ENCODE data around the gene RHBDD1.

Gene RHBDD1

DNA sequence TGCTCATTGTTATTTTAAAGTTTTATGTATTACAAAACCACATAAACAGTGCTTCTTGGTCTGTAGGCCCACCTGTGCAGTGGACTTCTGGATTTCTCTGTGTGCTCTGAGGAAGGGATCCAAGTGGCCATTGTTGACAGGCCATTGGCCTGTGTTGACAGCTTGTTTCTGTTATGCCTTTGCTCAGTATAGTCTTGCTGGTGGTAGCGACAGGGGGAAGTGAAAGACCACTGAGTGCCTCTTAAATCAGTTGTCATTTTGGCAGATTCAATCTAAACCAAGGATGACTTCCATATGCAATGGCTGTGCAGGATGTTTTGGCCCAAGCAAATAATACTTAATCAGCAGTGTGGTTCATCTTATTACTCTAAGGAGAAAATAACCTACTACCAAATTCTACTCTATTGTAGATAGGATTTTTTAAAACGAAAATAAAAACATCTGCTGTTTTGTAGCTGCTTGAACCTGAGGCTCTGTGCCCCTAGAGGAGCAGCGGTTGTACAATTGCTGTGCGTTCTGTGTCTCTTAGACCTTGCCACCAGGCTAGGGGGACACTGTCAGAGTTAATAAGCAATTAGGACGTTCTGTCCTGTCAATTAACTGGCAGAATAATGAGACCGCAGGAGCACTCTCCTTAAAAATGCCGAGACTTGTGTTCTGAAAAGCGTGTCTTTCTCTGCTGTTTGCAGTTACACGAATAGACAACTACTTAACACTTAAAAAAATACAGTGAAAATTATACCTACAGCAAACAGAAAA, 108.2 kb downstream of the RHBDD1 start:
- no peak for DNase-seq

DNA sequence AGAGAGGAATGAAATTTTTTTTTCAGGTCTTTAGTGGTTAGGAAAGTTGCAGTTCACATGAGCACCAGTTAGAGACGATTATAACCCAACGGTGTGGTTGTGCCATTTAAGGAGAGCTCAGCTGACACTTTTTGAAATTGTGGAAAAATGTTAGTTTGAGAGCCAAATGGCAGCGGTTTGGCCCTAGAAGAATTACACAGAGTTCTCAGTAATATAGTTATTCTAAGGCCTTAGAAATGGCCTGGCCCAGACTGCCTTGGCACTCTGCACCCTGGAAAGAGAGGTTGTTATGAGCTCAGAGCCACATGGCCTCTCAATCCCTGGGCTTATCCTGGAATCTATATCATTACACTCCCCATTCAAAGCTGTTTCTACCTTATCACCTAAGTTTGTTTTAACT, 117.4 kb downstream of the RHBDD1 start:
- no peak for DNase-seq

DNA sequence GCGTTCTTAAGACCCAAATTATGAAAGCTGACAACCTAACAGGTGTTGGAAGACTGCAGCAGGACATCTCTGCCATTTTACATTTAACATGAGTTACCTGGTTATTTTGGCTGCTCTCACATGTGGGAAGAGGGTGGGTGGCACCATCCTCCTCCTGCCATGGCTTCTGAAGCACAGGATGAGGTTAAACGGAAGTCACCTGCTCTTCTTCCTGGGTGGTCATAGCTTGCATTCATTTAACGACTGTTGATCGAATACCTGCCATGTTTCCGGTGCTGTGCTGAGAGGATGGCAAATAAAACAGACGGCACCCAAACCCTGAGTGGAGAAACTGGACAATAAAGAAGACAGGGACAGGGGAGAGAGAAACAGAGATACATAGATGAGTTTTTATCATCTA, 118.0 kb downstream of the RHBDD1 start:
- DNase-seq = no peak

DNA sequence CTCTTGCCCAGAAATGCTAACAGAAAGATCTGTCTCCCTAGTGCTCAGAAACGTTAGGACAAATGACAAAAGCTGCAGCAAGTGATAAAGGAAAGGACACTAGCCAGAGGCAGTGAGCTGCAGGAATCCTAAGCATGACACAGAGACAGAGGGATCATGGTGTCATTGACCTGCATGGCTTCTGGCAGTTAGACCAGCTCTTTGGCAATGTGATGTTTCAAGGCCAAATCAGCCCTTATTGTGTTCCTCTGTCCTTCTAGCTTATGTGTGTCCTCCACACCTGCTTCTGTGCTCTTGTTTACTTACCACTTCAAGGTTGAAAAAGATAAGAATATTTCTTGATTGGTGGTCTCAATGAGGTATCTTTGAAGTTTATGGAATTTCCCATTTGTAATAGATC, 120.8 kb downstream of the RHBDD1 start:
- no peak for DNase-seq

DNA sequence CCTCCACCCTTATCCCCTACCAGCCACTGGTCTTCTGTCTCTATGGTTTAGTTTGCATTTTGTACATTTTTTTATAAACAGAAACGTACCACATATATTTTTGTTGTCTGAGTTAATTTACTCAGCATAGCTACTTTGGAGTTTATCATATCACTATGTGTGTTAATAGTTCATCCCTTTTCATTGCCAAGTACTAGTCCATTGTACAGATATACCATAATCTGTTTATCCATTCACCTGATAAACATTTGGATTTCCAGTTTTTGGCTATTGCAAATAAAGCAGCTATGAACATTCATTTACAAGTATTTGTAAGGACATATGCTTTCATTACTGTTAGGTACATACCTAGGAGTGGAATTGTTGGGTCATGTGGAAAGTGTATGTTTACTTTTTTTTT, 123.6 kb downstream of the RHBDD1 start:
- DNase-seq = no peak

DNA sequence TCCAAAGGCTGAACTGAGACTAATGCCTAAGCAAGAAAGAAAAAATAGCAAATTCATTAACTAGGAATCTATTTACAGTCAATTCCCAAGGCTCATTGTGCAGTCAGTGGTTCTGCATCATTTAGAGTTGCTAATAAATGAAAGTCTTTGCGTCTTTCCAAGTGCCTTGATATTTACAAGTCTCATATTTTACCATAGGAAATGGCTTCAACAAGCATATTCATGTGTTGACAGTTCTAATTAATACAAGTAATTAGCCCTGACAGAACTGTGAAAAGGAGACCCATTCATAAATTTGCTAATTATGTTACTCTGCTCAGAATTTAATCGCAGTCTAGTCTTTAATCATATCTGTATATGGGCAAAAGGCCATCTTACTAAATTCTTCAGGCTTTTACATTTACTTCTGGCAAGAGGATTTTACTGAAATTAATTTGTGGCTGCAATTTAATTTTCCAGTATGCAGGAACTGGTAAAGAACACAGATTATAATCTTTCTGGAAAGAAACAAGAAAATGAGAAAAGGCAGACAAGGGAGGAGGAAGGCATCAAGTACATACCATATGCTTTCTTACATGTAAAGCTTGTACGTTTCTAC, 126.4 kb downstream of the RHBDD1 start:
- no peak for DNase-seq

DNA sequence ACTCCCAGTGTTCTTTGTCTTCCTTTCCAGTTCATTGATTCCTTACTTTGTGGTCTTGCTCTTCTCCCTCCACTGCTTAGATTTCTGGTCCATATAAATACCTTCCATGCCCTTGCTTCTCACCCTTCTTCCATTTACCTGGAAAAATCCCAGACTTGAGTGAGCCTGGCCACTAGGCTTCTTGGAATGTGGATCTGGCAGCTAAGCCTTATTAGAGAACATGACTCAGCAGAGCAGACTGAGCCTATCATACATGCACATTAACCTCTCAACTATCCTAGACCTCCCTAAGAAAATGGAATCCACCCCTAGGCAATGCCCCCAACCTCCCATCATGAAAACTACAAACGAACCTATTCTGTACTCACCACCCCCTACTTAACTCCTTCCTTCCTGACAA, 127.7 kb downstream of the RHBDD1 start:
- DNase-seq = no peak

DNA sequence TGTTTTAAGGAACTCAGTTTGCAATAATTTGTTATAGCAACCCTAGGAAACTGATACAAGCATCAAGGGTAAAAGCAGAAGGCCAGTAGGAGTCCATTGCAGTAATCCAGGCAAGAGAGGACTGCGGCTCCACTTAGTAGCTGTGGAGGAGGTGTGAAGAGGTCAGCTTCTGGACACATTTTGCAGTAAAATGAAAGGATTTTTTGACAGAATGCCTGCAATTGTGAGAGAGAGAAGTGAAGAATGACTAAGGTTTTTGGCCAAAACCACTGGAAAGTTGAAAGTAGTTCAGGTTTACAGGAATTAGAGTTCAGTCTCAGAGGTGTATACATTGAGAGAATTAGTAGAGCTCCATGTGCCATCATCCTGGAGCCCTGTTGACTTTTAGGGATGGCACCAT, 129.5 kb downstream of the RHBDD1 start:
- DNase-seq = no peak

DNA sequence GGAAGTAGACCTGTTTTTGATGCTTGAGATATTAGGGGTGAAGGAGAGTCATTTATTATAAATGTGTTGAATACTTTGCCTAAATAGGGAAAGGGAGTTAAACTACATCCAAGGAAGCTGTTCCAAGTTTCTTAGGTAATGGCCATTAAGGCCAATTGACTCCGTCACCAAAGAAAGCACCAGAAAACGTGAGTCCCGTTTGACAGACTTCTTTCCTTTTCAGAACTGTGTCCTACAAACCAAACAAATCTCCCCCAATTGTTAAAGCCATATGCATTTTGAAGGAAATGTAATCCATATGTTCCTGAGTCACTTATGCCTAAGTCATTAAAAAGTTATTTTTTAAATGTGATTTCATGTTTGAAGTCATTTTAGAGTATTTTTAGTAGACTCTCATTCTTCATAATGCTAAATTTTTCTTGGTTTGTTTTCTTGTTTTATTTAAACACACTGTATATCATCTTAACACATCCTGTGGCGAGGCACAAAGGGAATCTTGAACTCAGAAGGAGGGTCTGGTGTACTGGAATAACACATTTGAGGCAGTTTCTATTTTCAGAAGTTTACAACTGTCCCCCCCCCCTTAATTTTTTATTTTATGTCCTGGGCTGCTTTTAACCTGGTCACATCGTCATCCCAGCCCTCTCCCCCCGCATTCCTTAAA, 133.7 kb downstream of the RHBDD1 start:
- DNase-seq = no peak

DNA sequence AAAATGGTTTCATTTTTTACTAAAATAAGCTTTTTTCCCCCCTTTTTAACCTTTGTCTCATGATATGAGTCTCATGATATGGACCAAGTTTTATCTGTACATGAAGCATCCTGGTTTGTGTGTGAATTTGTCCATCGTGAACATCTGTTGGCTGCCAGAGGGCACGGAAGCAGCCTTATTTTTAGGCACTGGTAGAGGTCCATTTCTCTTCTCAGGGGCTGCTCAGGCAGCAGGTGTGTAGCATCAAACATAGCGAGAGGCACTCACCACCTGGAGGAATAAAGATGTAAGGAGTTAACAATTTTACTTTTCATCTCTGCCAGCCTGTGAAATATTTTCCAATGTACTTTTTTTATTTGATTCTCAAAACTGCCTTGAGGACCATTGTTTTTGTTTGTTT, 134.5 kb downstream of the RHBDD1 start:
- no peak for DNase-seq

DNA sequence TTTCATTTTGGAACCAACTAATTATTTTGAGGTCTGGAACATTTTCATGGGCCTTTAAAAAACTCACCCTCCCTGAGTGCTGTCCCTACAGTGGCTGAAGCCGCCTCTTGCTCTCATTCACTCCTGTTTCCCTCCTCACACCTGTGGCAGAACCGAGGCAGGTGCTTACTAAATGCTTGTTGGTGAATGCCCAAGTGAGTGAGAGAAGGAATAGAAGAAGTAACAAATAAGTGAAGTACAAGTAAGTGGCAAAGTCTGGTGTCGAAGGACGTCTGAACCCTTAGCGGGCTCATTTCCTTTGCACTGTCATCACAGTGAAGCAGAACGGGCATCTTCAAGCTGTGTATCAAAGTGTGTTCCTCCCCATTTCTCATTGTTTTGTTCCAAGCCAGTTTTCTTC, 135.2 kb downstream of the RHBDD1 start:
- DNase-seq = no peak

DNA sequence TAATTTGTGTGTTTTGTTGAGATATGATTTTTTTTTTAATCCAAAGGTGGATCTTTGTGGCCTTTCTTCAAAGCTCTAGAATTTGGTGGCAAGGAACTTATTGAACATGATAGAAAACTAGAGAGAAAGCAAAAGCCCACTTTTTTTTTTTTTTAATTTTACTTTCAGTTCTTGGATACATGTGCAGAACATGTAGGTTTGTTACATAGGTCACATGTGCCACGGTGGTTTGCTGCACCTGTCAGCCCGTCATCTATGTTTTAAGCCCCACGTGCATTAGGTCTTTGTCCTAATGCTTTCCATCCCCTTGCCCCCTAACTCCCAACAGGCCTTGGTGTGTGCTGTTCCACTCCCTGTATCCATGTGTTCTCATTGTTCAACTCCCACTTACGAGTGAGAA, 135.9 kb downstream of the RHBDD1 start:
- no peak for DNase-seq

DNA sequence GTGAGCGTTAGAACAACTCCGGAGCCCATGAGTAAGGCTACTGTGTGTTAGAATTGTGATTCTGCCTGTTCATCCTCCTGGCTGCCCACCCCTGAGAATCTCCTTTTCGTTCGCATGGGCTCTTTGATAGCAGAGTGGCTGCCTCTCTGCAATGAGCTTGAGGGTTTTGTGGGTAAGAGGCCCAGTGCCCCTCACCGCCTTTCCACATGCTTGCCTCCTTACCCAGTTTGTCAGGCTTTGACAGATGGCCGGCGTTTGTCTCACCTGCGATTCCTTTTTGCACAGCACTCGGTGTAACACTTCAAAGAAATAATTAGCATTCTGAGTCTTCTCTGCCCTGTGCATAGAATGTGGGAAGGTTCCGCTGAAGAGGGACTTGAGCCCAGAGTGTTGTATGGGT, 138.0 kb downstream of the RHBDD1 start:
- DNase-seq = no peak

DNA sequence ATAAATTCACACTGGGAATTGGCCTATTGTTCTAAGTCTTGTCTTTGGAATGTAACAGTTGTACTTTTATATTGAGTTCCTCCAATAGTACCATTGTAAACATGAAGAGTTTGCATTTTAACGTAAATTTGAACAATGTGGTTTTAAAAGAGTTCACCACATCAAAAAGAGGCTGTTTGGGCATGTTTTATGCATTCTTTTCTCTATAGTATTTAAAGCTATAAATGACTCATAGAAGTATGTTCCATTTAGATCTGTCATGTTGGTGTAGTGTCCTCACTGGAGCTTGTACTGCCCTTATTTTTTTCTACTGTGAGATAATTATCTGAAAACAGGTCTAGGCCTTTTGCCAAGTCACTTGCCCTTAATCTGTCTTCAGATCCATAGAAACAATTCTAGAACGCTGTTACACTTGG, 141.9 kb downstream of the RHBDD1 start:
- DNase-seq = peak; percentile 9 to 24

DNA sequence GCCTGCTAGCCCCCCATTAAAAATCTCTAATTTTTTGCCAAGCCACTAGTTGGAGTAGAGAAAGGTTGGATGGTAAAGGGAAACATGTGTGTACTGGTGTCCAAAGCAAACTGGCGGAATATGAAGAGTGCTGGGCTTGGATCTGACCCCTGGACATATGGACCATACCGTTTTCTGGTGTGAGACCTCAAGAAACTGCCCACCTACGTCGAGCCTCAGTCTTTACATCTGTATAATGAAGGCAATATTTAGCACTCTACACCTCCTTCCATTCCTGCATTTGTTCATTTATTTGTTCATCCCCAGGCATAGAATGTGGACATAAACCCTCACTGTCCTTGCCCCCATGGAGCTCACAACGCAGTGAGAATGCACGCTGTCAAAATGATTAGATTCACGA, 142.4 kb downstream of the RHBDD1 start:
- DNase-seq = no peak

DNA sequence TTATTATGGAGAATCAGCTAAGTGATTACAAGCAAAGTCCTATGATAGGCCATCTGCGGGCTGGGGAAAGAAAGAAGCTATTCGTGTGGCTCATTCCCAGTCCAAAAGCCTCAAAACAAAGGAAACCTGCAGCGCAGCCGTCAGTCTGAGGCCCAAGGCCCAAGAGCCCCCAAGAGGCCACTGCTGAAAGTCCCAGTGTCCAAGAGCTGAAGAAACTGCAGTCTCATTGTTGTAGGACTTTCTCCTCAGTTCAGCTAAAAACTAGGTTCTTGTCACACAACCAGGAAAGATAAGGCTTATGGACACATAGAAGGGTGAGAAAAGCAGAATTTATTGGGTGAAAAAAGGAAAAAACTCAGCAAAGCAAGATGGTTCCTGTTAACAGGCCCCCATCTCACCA, 143.2 kb downstream of the RHBDD1 start:
- DNase-seq = no peak

DNA sequence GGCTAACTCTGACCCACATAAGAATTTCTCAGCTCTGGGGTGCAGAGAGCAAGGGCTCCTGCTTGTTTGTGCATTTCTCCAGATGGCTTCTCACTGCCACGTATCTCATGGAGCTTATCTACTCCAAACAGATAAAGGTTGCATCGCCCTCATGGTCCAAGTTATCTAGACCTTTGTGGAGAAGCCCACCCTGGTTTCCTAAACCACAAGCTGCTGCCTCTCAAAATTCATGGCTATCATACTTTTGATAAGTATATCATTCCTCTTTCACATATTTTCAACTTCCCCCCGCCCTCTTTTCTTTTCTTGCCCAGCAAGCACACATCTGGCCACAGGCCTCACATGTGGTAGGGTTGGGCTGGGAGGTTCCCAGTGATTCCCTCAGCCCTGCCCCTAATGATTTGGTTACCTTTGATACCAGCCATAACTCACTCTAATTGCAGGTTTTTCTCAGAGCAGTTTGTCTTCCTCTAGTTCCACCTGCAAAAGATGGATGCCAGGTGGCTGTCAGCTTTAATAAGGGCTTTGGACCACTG, 146.0 kb downstream of the RHBDD1 start:
- no peak for DNase-seq

DNA sequence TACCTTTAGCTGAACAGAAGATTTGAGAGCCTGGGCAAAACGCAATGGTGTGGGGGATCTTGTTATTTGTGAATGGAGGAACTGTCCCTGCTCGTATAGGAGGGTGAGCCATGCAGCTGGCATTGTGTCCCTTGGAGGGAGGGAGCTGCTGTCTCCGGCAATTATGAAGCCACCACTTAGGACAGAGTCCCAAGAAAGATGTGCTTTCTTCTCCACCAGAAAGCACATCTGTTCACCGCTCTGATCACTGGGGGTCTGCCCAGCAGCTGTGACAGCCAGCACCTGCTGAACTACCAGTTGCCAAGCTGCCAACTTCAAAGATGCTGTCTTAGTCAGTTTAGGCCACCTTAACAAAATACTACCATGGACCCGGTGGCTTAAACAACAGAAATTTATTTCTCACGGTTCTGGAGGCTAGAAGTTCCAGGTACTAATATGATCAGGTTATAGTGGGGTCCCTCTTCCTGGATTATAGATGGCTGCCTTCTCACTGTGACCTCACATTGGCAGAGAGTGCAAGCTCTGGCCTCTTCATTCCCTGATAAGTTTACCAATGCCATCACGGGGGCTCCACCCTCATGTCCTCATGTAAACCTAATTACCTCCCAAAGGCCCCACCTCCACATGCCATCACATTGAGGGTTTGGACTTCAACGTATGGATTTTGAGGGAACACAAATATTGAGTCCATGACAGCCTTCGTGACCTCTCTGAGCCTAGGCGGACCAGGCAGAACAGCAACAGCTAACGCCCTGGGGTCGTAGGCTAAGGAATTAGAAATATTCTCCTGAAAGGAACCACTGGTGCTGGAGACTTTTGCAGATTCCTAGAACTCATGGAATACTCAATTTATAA, 148.3 kb downstream of the RHBDD1 start:
- DNase-seq = no peak

DNA sequence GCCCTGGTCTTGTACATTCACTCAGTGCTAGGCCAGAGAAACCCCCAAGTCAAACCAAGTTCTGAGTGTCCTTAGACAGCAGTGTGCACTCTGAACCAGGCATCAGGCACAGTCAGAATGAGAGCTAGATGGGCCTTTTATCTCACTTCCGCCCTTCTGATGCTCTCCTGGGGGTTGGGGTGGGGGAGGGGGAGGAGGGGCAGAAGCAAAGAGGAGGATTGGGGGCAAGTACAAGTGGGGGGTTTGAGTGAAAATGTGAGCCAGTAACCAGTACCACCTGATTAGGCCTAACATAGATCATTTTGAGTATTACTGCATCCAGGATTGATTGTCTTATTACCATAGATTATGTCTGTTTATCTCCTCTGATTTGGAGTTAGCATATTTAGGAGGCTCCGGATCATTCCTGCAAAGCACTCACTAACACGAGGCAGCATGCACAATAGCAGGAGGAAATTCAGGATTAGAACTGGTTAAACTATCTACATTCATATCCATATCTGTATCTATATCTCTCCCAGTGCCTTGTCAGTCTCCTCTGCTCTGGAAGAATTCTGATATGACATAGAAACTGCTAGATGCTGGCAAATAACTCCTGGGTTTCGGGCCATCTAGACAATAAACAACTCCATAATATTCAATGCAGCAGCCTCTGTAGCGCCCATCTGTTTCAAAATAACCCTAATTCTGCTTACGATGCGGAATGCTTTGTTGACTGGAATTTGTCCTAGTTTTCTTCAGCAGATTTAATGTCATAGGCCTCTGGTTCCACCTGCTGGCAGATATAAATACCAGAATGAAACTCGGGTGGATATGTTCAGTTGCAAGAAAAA, 149.1 kb downstream of the RHBDD1 start:
- peak; percentile 66 to 83 for DNase-seq

DNA sequence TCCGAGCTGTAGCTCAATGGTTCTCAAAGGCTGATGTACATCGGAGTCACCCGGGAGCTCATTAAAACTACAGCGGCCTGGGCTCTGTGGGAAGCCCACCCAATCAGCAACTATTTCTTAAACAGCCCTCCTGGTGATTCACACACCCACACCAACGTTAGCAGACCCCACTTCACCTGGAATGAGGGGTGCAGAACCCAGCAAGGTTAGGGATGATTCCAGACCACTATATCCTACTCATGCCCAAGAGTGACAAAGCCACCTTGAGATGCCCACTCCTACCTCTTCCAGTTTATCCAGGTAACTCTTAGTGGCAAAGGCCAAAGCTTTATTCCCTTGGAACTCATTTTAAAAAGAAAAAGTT, 149.7 kb downstream of the RHBDD1 start:
- DNase-seq = no peak

DNA sequence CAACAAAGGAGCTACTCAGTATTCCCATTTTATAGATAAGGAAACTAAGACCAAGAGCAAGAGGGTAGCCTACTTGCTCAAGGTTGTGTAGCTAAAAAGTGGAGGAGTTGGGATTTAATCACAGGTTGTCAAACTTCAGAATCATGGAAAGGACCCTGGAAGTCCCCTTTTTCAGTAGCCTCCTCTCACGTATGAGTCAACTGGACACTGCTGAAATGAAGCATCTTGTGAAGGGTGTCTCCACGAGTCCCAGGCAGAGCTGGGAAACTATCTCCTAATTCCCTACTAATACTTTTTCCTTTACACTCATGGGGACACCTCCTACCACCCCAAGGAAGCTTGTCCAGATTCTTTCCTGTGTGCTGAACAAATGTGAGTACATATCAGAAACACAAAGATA, 155.8 kb downstream of the RHBDD1 start:
- no peak for DNase-seq

DNA sequence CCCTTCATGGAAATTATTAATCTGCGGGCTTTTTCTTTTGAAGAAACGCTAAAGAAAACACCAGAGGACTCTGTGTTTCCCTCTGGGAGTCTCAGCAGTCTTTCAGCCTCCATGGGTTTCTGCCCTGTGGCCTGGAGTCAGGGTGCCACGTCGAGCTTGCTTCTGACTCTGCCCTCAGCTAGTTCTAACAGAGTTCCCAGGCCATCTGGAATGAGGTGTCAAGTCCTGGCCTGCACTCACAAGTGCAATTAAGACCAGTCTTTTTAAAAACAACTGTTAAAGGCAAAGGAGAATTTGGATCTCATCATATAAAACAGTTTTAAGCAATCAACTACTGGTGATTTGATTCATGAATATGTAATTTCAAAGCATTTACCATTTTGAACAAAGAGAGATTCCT, 157.3 kb downstream of the RHBDD1 start:
- no peak for DNase-seq
